Trophoblast cell (in vitro differentiated cells and primary cell): ENCODE measurements around the gene CDHR1.

Experiments
- DNase-seq, 2 donors: peaks; one replicate each; pipeline ENCODE4 v3.0.0-alpha.2; 2016
- H2AFZ ChIP-seq: 2 replicates; pipeline ENCODE4 v1.6.1; 2013; ENCODE audit warnings: low read length, moderate library complexity, mild to moderate bottlenecking; ENCODE audit not compliant: insufficient read depth, poor library complexity
- H2AK5ac ChIP-seq: 2 replicates; pipeline ENCODE4 v1.6.1; 2013; ENCODE audit warnings: mild to moderate bottlenecking, low read length
- H2BK120ac ChIP-seq: 2 replicates; pipeline ENCODE4 v1.6.1; 2013; ENCODE audit warnings: low read length, mild to moderate bottlenecking, moderate library complexity; ENCODE audit not compliant: insufficient read depth, poor library complexity
- H2BK12ac ChIP-seq: 2 replicates; pipeline ENCODE4 v1.6.1; 2013; ENCODE audit warnings: mild to moderate bottlenecking, low read length, moderate library complexity
- H2BK5ac ChIP-seq: 2 replicates; pipeline ENCODE4 v1.6.1; 2013; ENCODE audit warnings: low read length, low read depth, moderate library complexity, mild to moderate bottlenecking; ENCODE audit not compliant: poor library complexity
- H3K14ac ChIP-seq: 2 replicates; pipeline ENCODE4 v1.6.1; 2013; ENCODE audit warnings: mild to moderate bottlenecking, low read length
- H3K18ac ChIP-seq: 2 replicates; pipeline ENCODE4 v1.6.1; 2013; ENCODE audit warnings: mild to moderate bottlenecking, low read length
- H3K23ac ChIP-seq: 2 replicates; pipeline ENCODE4 v1.6.1; 2013; ENCODE audit warnings: low read length
- H3K27ac ChIP-seq: 2 replicates; pipeline ENCODE4 v1.5.1; 2013; ENCODE audit warnings: low read depth, mild to moderate bottlenecking, inconsistent platforms, low read length, moderate library complexity
- H3K27me3 ChIP-seq: 2 replicates; pipeline ENCODE4 v1.6.1; 2013; ENCODE audit warnings: inconsistent platforms, mild to moderate bottlenecking, low read length, moderate library complexity; ENCODE audit not compliant: insufficient read depth
- H3K36me3 ChIP-seq, 2 experiments: 1 replicate in 1 of 2; 2 replicates in 1 of 2; pipeline ENCODE4 v1.6.1; 2013; ENCODE audit warnings: low read length in 2 of 2, mild to moderate bottlenecking in 2 of 2, moderate library complexity in 1 of 2; ENCODE audit not compliant: insufficient read depth in 2 of 2, control insufficient read depth in 1 of 2
- H3K4ac ChIP-seq: 2 replicates; pipeline ENCODE4 v1.6.1; 2013; ENCODE audit warnings: low read depth, mild to moderate bottlenecking, low read length, moderate library complexity
- H3K4me1 ChIP-seq, 2 experiments: 1 replicate in 1 of 2; 2 replicates in 1 of 2; pipeline ENCODE4 v1.6.1; 2013; ENCODE audit warnings: low read length in 2 of 2, mild to moderate bottlenecking in 2 of 2, moderate library complexity in 1 of 2; ENCODE audit not compliant: insufficient read depth in 2 of 2, control insufficient read depth in 1 of 2
- H3K4me2 ChIP-seq: 2 replicates; pipeline ENCODE4 v1.6.1; 2013; ENCODE audit warnings: inconsistent platforms, mild to moderate bottlenecking, low read length, moderate library complexity
- H3K4me3 ChIP-seq: 2 replicates; pipeline ENCODE4 v1.5.1; 2013; ENCODE audit warnings: mild to moderate bottlenecking, low read depth, low read length, inconsistent platforms
- H3K79me1 ChIP-seq: one replicate; pipeline ENCODE4 v1.6.1; 2013; ENCODE audit warnings: low read length
- H3K79me2 ChIP-seq: 2 replicates; pipeline ENCODE4 v1.6.1; 2013; ENCODE audit warnings: low read length, mild to moderate bottlenecking; ENCODE audit not compliant: control insufficient read depth, insufficient read depth, poor library complexity
- H3K9ac ChIP-seq: 2 replicates; pipeline ENCODE4 v1.6.1; 2013; ENCODE audit warnings: mild to moderate bottlenecking, low read length
- H3K9me3 ChIP-seq: 2 replicates; pipeline ENCODE4 v1.6.1; 2013; ENCODE audit warnings: low read depth, mild to moderate bottlenecking, control low read depth, inconsistent platforms, low read length; ENCODE audit not compliant: insufficient read depth
- H4K12ac ChIP-seq: 2 replicates; pipeline ENCODE4 v1.6.1; 2013; ENCODE audit warnings: low read depth, mild to moderate bottlenecking, low read length, moderate library complexity
- H4K8ac ChIP-seq: 2 replicates; pipeline ENCODE4 v1.6.1; 2013; ENCODE audit warnings: low read depth, mild to moderate bottlenecking, low read length, moderate library complexity
- H4K91ac ChIP-seq: one replicate; pipeline ENCODE4 v1.6.1; 2013; ENCODE audit warnings: low read depth, mild to moderate bottlenecking, low read length, moderate library complexity
- WGBS: extraction: QIAGEN DNeasy Blood & Tissue Kit; methylation state at CpG from one replicate; pipeline ENCODE4 v1.1.7; 2013; ENCODE audit warnings: missing lambda C conversion rate; ENCODE audit not compliant: insufficient read length, insufficient coverage; ENCODE audit errors: extremely low coverage; 5-methylcytosine and 5-hydroxymethylcytosine counted together

The CDHR1 gene

GRCh38 chr10:84217746-84218145 is 23.4 kb downstream of the CDHR1 start:
- H4K12ac ChIP-seq = no peak overlapping the region
- H3K14ac ChIP-seq = no peak overlapping the region
- no peak overlapping the region for H2BK120ac ChIP-seq
- H2AFZ ChIP-seq = no peak overlapping the region
- no CpG with 5 or more reads among the region's 4 CpGs for WGBS
- H3K23ac ChIP-seq = no peak overlapping the region
- no peak overlapping the region for H3K4ac ChIP-seq
- H3K4me3 ChIP-seq = no peak overlapping the region
- no peak overlapping the region for H2BK12ac ChIP-seq
- H3K27ac ChIP-seq = no peak overlapping the region
- no peaks in the 10 kb centered on the region for H3K36me3 ChIP-seq
- no peaks in the 10 kb centered on the region for H3K4me1 ChIP-seq
- H4K8ac ChIP-seq = no peak overlapping the region
- no peaks in the 10 kb centered on the region for H3K79me2 ChIP-seq
- no peak overlapping the region for H3K18ac ChIP-seq
- H2AK5ac ChIP-seq = no peak overlapping the region
- no peak overlapping the region for H3K9ac ChIP-seq
- H3K79me1 ChIP-seq = no peaks in the 10 kb centered on the region
- no peak for DNase-seq
- H3K9me3 ChIP-seq = peaks cover 2% of the 10 kb centered on the region
- H4K91ac ChIP-seq = no peak overlapping the region
- no peaks in the 10 kb centered on the region for H3K27me3 ChIP-seq
- H3K4me2 ChIP-seq = no peak overlapping the region
- H2BK5ac ChIP-seq = no peak overlapping the region

- no peak overlapping the region for H3K4me3 ChIP-seq
- no peaks in the 10 kb centered on the region for H3K79me2 ChIP-seq
- H2AFZ ChIP-seq = no peak overlapping the region
- no peaks in the 10 kb centered on the region for H3K27me3 ChIP-seq
- H3K36me3 ChIP-seq = no peaks in the 10 kb centered on the region
- H2BK120ac ChIP-seq = no peak overlapping the region
- no peak overlapping the region for H3K4ac ChIP-seq
- no peaks in the 10 kb centered on the region for H3K79me1 ChIP-seq
- no peaks in the 10 kb centered on the region for H3K4me1 ChIP-seq
- no peak overlapping the region for H3K4me2 ChIP-seq
- no peak overlapping the region for H2AK5ac ChIP-seq
- H3K18ac ChIP-seq = no peak overlapping the region
- no CpG with 5 or more reads among the region's 8 CpGs for WGBS
- no peak overlapping the region for H3K27ac ChIP-seq
- H2BK12ac ChIP-seq = no peak overlapping the region
- H3K14ac ChIP-seq = no peak overlapping the region
- no peak overlapping the region for H2BK5ac ChIP-seq
- H4K8ac ChIP-seq = no peak overlapping the region
- no peak overlapping the region for H4K91ac ChIP-seq
- no peak overlapping the region for H3K23ac ChIP-seq
- peaks cover 2% of the 10 kb centered on the region for H3K9me3 ChIP-seq
- no peak for DNase-seq
- H3K9ac ChIP-seq = no peak overlapping the region
- no peak overlapping the region for H4K12ac ChIP-seq
Observed at GRCh38 chr10:84221916-84222315, 27.6 kb downstream of the CDHR1 start.

GRCh38 chr10:84224411-84225028 is 30.2 kb downstream of the CDHR1 start:
- Histone ChIP-seq H2BK120ac (no peak overlapping the region), H3K18ac (no peak overlapping the region), H3K14ac (no peak overlapping the region), H4K8ac (no peak overlapping the region), H3K4me1 (no peaks in the 10 kb centered on the region), H3K9ac (no peak overlapping the region), H3K79me1 (no peaks in the 10 kb centered on the region), H3K36me3 (no peaks in the 10 kb centered on the region), H4K12ac (no peak overlapping the region), H2BK5ac (no peak overlapping the region), H3K79me2 (no peaks in the 10 kb centered on the region), H3K27ac (no peak overlapping the region), H4K91ac (no peak overlapping the region), H3K4me2 (no peak overlapping the region), H2BK12ac (no peak overlapping the region), H2AFZ (no peak overlapping the region), H3K23ac (no peak overlapping the region), H2AK5ac (no peak overlapping the region), H3K4ac (no peak overlapping the region), H3K27me3 (no peaks in the 10 kb centered on the region), H3K9me3 (peaks cover 2% of the 10 kb centered on the region), H3K4me3 (no peak overlapping the region)
- no CpG with 5 or more reads among the region's 6 CpGs for WGBS
- DNase-seq = peak; percentile 82 to 91

GRCh38 chr10:84225427-84226173 is 31.3 kb downstream of the CDHR1 start, which contains the start of gene LRIT2:
Gene LRIT2 (minus strand): TSS chr10:84225544. CDS start chr10:84225520, 24 bp downstream.
- Histone ChIP-seq H2AK5ac (no peak within 1 kb of the TSS), H3K36me3 (no peaks in the 10 kb centered on the region), H3K27ac (no peak within 1 kb of the TSS), H3K79me1 (no peaks in the 10 kb centered on the region), H3K23ac (no peak within 1 kb of the TSS), H4K91ac (no peak within 1 kb of the TSS), H4K8ac (no peak within 1 kb of the TSS), H3K4me1 (no peaks in the 10 kb centered on the region), H3K79me2 (no peaks in the 10 kb centered on the region), H3K4me2 (no peak within 1 kb of the TSS), H3K27me3 (no peaks in the 10 kb centered on the region), H3K4ac (no peak within 1 kb of the TSS), H3K18ac (no peak within 1 kb of the TSS), H2AFZ (no peak within 1 kb of the TSS), H3K9me3 (peaks cover 2% of the 10 kb centered on the region), H3K14ac (no peak within 1 kb of the TSS), H2BK120ac (no peak within 1 kb of the TSS), H2BK12ac (no peak within 1 kb of the TSS), H4K12ac (no peak within 1 kb of the TSS), H3K4me3 (no peak within 1 kb of the TSS), H2BK5ac (no peak within 1 kb of the TSS), H3K9ac (no peak within 1 kb of the TSS)
- peak in 1 of 2 donors; percentile 62 for DNase-seq
- WGBS = no CpG with 5 or more reads among the region's 6 CpGs
